HEK293 (cell line): ENCODE results near the gene CDH12.

ENCODE experiments used
- CTCF ChIA-PET: fragments of 350-600 bp; formaldehyde crosslinking; extraction: SDS; loops from one replicate; lab custom pipeline; 2021; ENCODE audit warnings: antibody characterized with exemption; lab: Yijun Ruan, JAX
- POLR2A ChIA-PET: fragments of 300-600 bp; formaldehyde crosslinking; extraction: SDS; loops from one replicate; lab custom pipeline; 2020; ENCODE audit warnings: antibody characterized with exemption, inconsistent platforms; lab: Yijun Ruan, JAX
- H3K27ac ChIP-seq: fragments of 200-500 bp; sonication (Bioruptor generic); 2 replicates; pipeline ENCODE4 v1.5.1; 2014; ENCODE audit warnings: low read depth, low read length, control low read depth, inconsistent platforms; ENCODE audit errors: extremely low read depth
- H3K36me3 ChIP-seq, 2 experiments: fragments of 200-500 bp in 1 of 2; sonication (Bioruptor generic) in 1 of 2; 1 replicate in 1 of 2; 2 replicates in 1 of 2; pipeline ENCODE4 v1.5.1; 2014 to 2017; ENCODE audit warnings: inconsistent platforms in 2 of 2, low read length in 2 of 2; ENCODE audit not compliant: control insufficient read depth in 2 of 2, insufficient read depth in 1 of 2
- H3K4me1 ChIP-seq: fragments of 200-500 bp; sonication (Bioruptor generic); 2 replicates; pipeline ENCODE4 v1.5.1; 2014; ENCODE audit warnings: mild to moderate bottlenecking, low read length, inconsistent platforms; ENCODE audit not compliant: control insufficient read depth, insufficient read depth
- H3K4me3 ChIP-seq: 2 replicates; pipeline ENCODE4 v1.5.1; 2011; ENCODE audit warnings: low read depth, mild to moderate bottlenecking, control low read depth, low read length, moderate library complexity
- H3K9me3 ChIP-seq: fragments of 200-500 bp; sonication (Bioruptor generic); 2 replicates; pipeline ENCODE4 v1.5.1; 2014; ENCODE audit warnings: low read depth, low read length, inconsistent platforms; ENCODE audit not compliant: control insufficient read depth, insufficient read depth
- FEZF1 ChIP-seq: fragments of 450-650 bp; formaldehyde crosslinking; IDR thresholded peaks from 2 replicates; pipeline ENCODE4 v1.5.1; 2016; ENCODE audit warnings: missing biosample characterization, missing genetic modification characterization
- HOXC10 ChIP-seq: sonication (generic); formaldehyde crosslinking; IDR thresholded peaks from 2 replicates; pipeline ENCODE4 v1.8.1; 2023; ENCODE audit warnings: mild to moderate bottlenecking, missing genetic modification reagents
- MEIS1 ChIP-seq: sonication (generic); formaldehyde crosslinking; IDR thresholded peaks from 2 replicates; pipeline ENCODE4 v1.8.1; 2022; ENCODE audit warnings: missing genetic modification reagents, mild to moderate bottlenecking, borderline replicate concordance
- RBAK ChIP-seq: fragments of 450-650 bp; formaldehyde crosslinking; IDR thresholded peaks from 2 replicates; pipeline ENCODE4 v1.5.1; 2016; ENCODE audit warnings: missing biosample characterization, missing genetic modification characterization
- SALL2 ChIP-seq: fragments of 450-650 bp; formaldehyde crosslinking; IDR thresholded peaks from 2 replicates; pipeline ENCODE4 v1.5.0; 2017; ENCODE audit warnings: missing biosample characterization, mild to moderate bottlenecking, missing genetic modification characterization, borderline replicate concordance
- SP7 ChIP-seq: fragments of 450-650 bp; formaldehyde crosslinking; IDR thresholded peaks from 2 replicates; pipeline ENCODE4 v1.5.1; 2016; ENCODE audit warnings: missing biosample characterization, missing genetic modification characterization
- TRIM28 ChIP-seq: IDR thresholded peaks from 2 replicates; pipeline ENCODE4 v1.6.1; 2011; ENCODE audit warnings: low read length, control low read depth, borderline replicate concordance
- ZFP41 ChIP-seq: fragments of 450-650 bp; formaldehyde crosslinking; IDR thresholded peaks from 2 replicates; pipeline ENCODE4 v1.5.1; 2016; ENCODE audit warnings: missing biosample characterization, missing genetic modification characterization, borderline replicate concordance
- ZNF138 ChIP-seq: fragments of 450-650 bp; formaldehyde crosslinking; IDR thresholded peaks from 2 replicates; pipeline ENCODE4 v1.5.1; 2016; ENCODE audit warnings: missing biosample characterization, missing genetic modification characterization, borderline replicate concordance
- ZNF16 ChIP-seq: fragments of 450-650 bp; formaldehyde crosslinking; IDR thresholded peaks from 2 replicates; pipeline ENCODE4 v1.5.1; 2016; ENCODE audit warnings: low read depth, missing biosample characterization, missing genetic modification characterization
- ZNF311 ChIP-seq: fragments of 450-650 bp; formaldehyde crosslinking; IDR thresholded peaks from 2 replicates; pipeline ENCODE4 v1.5.1; 2017; ENCODE audit warnings: missing biosample characterization, missing genetic modification characterization, borderline replicate concordance
- ZNF335 ChIP-seq: fragments of 450-650 bp; formaldehyde crosslinking; conservative IDR thresholded peaks from 2 replicates; pipeline ENCODE4 v1.5.1; 2016; ENCODE audit warnings: missing biosample characterization, missing genetic modification characterization
- ZNF473 ChIP-seq: fragments of 450-650 bp; formaldehyde crosslinking; IDR thresholded peaks from 2 replicates; pipeline ENCODE4 v1.5.1; 2017; ENCODE audit warnings: missing biosample characterization, missing genetic modification characterization
- ZNF501 ChIP-seq: fragments of 450-650 bp; formaldehyde crosslinking; IDR thresholded peaks from 2 replicates; pipeline ENCODE4 v1.5.1; 2016; ENCODE audit warnings: missing biosample characterization, missing genetic modification characterization
- ZNF530 ChIP-seq: fragments of 450-650 bp; formaldehyde crosslinking; IDR thresholded peaks from 2 replicates; pipeline ENCODE4 v1.5.1; 2016; ENCODE audit warnings: low read depth, missing biosample characterization, missing genetic modification characterization
- ZNF707 ChIP-seq: fragments of 450-650 bp; formaldehyde crosslinking; IDR thresholded peaks from 2 replicates; pipeline ENCODE4 v1.5.1; 2016; ENCODE audit warnings: missing biosample characterization, missing genetic modification characterization
- ZNF843 ChIP-seq: fragments of 450-650 bp; formaldehyde crosslinking; IDR thresholded peaks from 2 replicates; pipeline ENCODE4 v1.5.1; 2016; ENCODE audit warnings: missing biosample characterization, missing genetic modification characterization
- TF ChIP-seq, protein P1 (sequence below): fragments of 450-650 bp; formaldehyde crosslinking; IDR thresholded peaks from 2 replicates; pipeline ENCODE4 v1.5.1; 2017; ENCODE audit warnings: missing biosample characterization, missing genetic modification characterization
- TF ChIP-seq, protein P2 (sequence below): fragments of 450-650 bp; formaldehyde crosslinking; IDR thresholded peaks from 2 replicates; pipeline ENCODE4 v1.5.1; 2016; ENCODE audit warnings: missing biosample characterization, missing genetic modification characterization
- TF ChIP-seq, protein P3 (sequence below): fragments of 450-650 bp; formaldehyde crosslinking; IDR thresholded peaks from 2 replicates; pipeline ENCODE4 v1.5.1; 2016; ENCODE audit warnings: missing biosample characterization, missing genetic modification characterization, low read depth
- TF ChIP-seq, protein P4 (sequence below): fragments of 450-650 bp; formaldehyde crosslinking; IDR thresholded peaks from 2 replicates; pipeline ENCODE4 v1.5.1; 2017; ENCODE audit warnings: missing biosample characterization, missing genetic modification characterization
- TF ChIP-seq, protein P5 (sequence below): fragments of 450-650 bp; formaldehyde crosslinking; optimal IDR thresholded peaks from 2 replicates; pipeline ENCODE3; 2016; ENCODE audit warnings: missing biosample characterization, mild to moderate bottlenecking, missing genetic modification characterization

Gene CDH12

DNA sequence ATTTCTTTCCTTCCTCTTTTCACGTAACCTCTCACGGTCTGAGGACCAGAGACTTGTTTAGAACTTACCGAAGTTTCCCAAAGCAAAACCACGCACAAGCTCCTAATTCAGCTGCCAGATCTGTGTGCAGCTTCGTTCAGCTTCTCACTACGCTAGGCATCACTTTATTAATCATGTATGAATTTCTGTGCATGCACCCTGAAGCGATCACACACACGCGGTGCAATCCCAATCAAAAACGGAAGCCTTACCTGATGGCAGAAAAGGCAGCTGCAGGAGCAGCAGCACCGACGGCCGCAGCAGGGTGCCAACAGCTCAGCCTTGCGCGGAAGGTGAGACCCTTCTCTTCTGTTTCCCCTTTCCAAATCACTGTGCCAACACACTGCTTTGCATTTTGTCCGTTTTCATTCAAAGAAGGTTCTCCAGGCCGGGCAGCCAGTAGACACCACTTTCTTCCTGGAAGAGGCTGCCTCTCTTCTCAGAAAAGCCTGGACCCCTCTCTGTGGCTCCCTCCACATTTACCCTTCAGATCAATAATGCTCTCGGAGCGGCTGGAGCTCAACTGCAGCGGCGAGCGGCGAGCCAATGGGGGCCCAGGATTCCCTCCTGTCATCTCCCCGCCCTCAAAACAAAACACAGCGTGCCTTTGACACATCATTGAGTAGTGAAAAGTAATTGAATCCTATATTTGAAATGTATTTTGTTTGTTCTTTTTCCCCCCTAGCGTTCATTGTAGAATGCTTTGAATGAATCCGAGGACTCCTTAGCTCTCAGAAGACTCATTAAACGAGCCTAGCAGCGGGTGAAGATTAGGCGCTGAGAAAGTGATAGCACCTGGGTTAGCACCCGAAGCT lies at the start of gene CDH12:
CDH12 (minus strand) TSS at position 538 of the 854 bp plus-strand sequence.
- Histone ChIP-seq H3K9me3 (no peaks in the 10 kb centered on the region), H3K4me1 (no peaks in the 10 kb centered on the region), H3K4me3 (peak within 1 kb of the TSS; percentile 48), H3K27ac (no peak within 1 kb of the TSS), H3K36me3 (no peaks in the 10 kb centered on the region)
- ChIA-PET CTCF (interaction anchor here (0.7 to 0.8 kb wide), 3 partner anchors 10 to 1253 kb away, joined by 3 to 4 read pairs (median 3); no protein-coding TSS in a partner anchor), POLR2A (no interaction called here)
- TF ChIP-seq ZNF335 (tag by site-specific recombination): peak; percentile 77
- TF ChIP-seq ZNF473 (tag by site-specific recombination): no peak

DNA sequence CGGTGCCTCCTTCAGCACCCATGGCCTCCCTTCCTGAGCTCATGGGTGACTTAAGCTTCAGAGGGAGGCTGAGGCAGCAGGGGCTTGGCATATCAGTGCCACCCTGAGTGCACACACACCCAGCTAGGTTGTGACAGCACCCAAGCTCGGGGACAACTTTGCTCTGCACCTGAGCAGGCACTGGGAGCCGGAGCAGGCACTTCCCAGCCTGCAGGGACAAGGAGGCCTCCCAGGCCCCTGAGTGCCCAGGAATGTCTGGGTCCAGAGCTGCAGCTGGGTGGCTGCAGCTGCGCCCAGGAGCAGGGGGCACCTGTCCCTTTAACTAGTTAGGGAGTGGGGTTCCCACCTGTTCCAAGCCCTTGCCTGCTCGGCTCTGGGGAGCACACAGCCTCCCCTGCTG lies 48.7 kb upstream of the CDH12 start:
- TF ChIP-seq ZNF16 (tag by site-specific recombination) (no peak), ZNF707 (tag by site-specific recombination) (no peak), MEIS1 (CRISPR knock-in tag) (no peak), ZNF138 (tag by site-specific recombination) (no peak), SP7 (no peak), ZNF843 (no peak), ZFP41 (no peak)
- TF ChIP-seq, protein P1, sequence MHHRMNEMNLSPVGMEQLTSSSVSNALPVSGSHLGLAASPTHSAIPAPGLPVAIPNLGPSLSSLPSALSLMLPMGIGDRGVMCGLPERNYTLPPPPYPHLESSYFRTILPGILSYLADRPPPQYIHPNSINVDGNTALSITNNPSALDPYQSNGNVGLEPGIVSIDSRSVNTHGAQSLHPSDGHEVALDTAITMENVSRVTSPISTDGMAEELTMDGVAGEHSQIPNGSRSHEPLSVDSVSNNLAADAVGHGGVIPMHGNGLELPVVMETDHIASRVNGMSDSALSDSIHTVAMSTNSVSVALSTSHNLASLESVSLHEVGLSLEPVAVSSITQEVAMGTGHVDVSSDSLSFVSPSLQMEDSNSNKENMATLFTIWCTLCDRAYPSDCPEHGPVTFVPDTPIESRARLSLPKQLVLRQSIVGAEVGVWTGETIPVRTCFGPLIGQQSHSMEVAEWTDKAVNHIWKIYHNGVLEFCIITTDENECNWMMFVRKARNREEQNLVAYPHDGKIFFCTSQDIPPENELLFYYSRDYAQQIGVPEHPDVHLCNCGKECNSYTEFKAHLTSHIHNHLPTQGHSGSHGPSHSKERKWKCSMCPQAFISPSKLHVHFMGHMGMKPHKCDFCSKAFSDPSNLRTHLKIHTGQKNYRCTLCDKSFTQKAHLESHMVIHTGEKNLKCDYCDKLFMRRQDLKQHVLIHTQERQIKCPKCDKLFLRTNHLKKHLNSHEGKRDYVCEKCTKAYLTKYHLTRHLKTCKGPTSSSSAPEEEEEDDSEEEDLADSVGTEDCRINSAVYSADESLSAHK: no peak
- TF ChIP-seq, protein P2, sequence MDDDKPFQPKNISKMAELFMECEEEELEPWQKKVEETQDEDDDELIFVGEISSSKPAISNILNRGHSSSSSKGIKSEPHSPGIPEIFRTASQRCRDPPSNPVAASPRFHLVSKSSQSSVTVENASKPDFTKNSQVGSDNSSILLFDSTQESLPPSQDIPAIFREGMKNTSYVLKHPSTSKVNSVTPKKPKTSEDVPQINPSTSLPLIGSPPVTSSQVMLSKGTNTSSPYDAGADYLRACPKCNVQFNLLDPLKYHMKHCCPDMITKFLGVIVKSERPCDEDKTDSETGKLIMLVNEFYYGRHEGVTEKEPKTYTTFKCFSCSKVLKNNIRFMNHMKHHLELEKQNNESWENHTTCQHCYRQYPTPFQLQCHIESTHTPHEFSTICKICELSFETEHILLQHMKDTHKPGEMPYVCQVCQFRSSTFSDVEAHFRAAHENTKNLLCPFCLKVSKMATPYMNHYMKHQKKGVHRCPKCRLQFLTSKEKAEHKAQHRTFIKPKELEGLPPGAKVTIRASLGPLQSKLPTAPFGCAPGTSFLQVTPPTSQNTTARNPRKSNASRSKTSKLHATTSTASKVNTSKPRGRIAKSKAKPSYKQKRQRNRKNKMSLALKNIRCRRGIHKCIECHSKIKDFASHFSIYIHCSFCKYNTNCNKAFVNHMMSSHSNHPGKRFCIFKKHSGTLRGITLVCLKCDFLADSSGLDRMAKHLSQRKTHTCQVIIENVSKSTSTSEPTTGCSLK (tag by site-specific recombination): no peak
- TF ChIP-seq, protein P3, sequence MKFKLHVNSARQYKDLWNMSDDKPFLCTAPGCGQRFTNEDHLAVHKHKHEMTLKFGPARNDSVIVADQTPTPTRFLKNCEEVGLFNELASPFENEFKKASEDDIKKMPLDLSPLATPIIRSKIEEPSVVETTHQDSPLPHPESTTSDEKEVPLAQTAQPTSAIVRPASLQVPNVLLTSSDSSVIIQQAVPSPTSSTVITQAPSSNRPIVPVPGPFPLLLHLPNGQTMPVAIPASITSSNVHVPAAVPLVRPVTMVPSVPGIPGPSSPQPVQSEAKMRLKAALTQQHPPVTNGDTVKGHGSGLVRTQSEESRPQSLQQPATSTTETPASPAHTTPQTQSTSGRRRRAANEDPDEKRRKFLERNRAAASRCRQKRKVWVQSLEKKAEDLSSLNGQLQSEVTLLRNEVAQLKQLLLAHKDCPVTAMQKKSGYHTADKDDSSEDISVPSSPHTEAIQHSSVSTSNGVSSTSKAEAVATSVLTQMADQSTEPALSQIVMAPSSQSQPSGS (tag by site-specific recombination): no peak
- Histone ChIP-seq H3K4me1 (no peaks in the 10 kb centered on the region), H3K9me3 (no peaks in the 10 kb centered on the region), H3K27ac (no peak overlapping the region), H3K4me3 (no peak overlapping the region), H3K36me3 (no peaks in the 10 kb centered on the region)
- ChIA-PET CTCF (no interaction called here), POLR2A (no interaction called here)

DNA sequence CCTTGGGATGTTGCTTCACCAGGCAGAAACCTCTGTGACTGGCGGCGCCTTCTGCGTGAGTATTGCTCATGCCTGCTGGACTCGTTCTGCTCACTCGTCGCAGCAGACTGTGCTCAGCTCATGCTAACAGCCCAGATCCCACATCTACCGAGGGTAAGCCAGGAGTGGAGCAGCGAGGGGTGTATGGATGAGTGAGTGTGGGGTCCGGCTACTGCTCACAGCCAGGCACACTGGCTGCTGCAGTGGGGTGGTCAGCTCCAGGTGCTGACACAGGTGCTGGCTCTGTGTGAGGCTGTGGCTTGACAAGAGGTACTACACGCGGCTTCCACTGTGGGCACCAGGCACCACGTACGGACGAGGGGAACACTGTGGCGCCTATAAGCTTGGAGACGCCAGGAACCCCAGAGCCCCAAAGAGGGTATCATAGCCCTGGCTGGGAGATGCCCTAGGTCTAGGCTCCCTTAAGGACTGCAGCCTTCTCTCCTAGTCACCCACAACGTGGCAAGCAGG lies 47.7 kb upstream of the CDH12 start:
- H3K4me3 ChIP-seq: no peak overlapping the region
- H3K36me3 ChIP-seq: no peaks in the 10 kb centered on the region
- CTCF ChIA-PET: no interaction called here
- POLR2A ChIA-PET: no interaction called here
- no peaks in the 10 kb centered on the region for H3K9me3 ChIP-seq
- no peaks in the 10 kb centered on the region for H3K4me1 ChIP-seq
- H3K27ac ChIP-seq: no peak overlapping the region
- TF ChIP-seq HOXC10 (CRISPR knock-in tag): no peak
- TF ChIP-seq ZNF311 (tag by site-specific recombination): no peak
- TF ChIP-seq, protein P4, sequence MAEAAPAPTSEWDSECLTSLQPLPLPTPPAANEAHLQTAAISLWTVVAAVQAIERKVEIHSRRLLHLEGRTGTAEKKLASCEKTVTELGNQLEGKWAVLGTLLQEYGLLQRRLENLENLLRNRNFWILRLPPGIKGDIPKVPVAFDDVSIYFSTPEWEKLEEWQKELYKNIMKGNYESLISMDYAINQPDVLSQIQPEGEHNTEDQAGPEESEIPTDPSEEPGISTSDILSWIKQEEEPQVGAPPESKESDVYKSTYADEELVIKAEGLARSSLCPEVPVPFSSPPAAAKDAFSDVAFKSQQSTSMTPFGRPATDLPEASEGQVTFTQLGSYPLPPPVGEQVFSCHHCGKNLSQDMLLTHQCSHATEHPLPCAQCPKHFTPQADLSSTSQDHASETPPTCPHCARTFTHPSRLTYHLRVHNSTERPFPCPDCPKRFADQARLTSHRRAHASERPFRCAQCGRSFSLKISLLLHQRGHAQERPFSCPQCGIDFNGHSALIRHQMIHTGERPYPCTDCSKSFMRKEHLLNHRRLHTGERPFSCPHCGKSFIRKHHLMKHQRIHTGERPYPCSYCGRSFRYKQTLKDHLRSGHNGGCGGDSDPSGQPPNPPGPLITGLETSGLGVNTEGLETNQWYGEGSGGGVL (tag by site-specific recombination): no peak
- no peak for TF ChIP-seq ZNF501
- TF ChIP-seq FEZF1: no peak
- TF ChIP-seq, protein P5, sequence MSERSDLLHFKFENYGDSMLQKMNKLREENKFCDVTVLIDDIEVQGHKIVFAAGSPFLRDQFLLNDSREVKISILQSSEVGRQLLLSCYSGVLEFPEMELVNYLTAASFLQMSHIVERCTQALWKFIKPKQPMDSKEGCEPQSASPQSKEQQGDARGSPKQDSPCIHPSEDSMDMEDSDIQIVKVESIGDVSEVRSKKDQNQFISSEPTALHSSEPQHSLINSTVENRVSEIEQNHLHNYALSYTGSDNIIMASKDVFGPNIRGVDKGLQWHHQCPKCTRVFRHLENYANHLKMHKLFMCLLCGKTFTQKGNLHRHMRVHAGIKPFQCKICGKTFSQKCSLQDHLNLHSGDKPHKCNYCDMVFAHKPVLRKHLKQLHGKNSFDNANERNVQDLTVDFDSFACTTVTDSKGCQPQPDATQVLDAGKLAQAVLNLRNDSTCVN (tag by site-specific recombination): no peak
- TF ChIP-seq ZNF530 (tag by site-specific recombination): no peak
- TF ChIP-seq TRIM28: no peak
- no peak for TF ChIP-seq RBAK (tag by site-specific recombination)
- TF ChIP-seq SALL2 (tag by site-specific recombination): no peak
